Mucosa of stomach (tissue), 1 donor: ENCODE results near the gene DSCAML1.

Source experiments
- H3K27me3 ChIP-seq: one replicate; pipeline ENCODE4 v1.7.0; 2013; ENCODE audit warnings: mild to moderate bottlenecking, low read length; ENCODE audit not compliant: control insufficient read depth, insufficient read depth
- H3K36me3 ChIP-seq: one replicate; pipeline ENCODE4 v1.7.0; 2013; ENCODE audit warnings: low read length; ENCODE audit not compliant: control insufficient read depth, insufficient read depth
- H3K4me1 ChIP-seq: one replicate; pipeline ENCODE4 v1.7.0; 2013; ENCODE audit warnings: mild to moderate bottlenecking, low read length; ENCODE audit not compliant: control insufficient read depth, insufficient read depth
- H3K4me3 ChIP-seq: one replicate; pipeline ENCODE4 v1.7.0; 2013; ENCODE audit warnings: low read length
- H3K9ac ChIP-seq: one replicate; pipeline ENCODE4 v1.7.0; 2013; ENCODE audit warnings: mild to moderate bottlenecking, low read length, moderate library complexity
- H3K9me3 ChIP-seq: one replicate; pipeline ENCODE4 v1.7.0; 2013; ENCODE audit warnings: mild to moderate bottlenecking, low read length, moderate library complexity; ENCODE audit not compliant: control insufficient read depth
- donor health status: Pancreatic carcinoma.

The DSCAML1 gene

GRCh38 chr11:117828611-117829368 is 31.8 kb upstream of the DSCAML1 start:
- Histone ChIP-seq H3K9ac (no peak overlapping the region), H3K9me3 (no peaks in the 10 kb centered on the region), H3K4me1 (peaks cover 22% of the 10 kb centered on the region), H3K36me3 (no peaks in the 10 kb centered on the region), H3K27me3 (no peaks in the 10 kb centered on the region), H3K4me3 (no peak overlapping the region)

- Histone ChIP-seq H3K4me1 (peaks cover 20% of the 10 kb centered on the region), H3K36me3 (no peaks in the 10 kb centered on the region), H3K4me3 (no peak overlapping the region), H3K27me3 (no peaks in the 10 kb centered on the region), H3K9ac (no peak overlapping the region), H3K9me3 (no peaks in the 10 kb centered on the region)
These were observed 30.8 kb upstream of the DSCAML1 start for GRCh38 chr11:117827521-117828511.

GRCh38 chr11:117826832-117827231 is 29.8 kb upstream of the DSCAML1 start:
- Histone ChIP-seq H3K9ac (no peak overlapping the region), H3K9me3 (no peaks in the 10 kb centered on the region), H3K36me3 (no peaks in the 10 kb centered on the region), H3K27me3 (no peaks in the 10 kb centered on the region), H3K4me3 (no peak overlapping the region), H3K4me1 (peaks cover 18% of the 10 kb centered on the region)

DNA sequence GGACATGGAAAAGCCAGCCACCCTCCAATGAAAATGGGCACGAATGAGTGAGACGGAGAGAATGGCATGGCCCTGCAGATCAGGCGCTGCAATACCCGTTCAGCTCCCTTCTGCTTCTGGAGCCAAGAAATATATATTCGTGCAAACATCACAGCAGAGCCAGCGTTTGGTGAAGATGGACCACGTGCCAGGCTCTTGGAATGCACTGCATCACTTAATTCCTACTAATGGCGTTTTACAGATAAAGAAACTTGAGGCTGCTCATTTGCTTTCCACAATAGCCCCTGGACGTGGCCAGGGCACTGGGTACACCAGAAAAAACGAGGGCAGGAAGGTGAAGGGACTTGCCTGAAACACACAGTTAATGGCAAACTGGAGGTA is 29.2 kb upstream of the DSCAML1 start:
- Histone ChIP-seq H3K4me1 (peaks cover 18% of the 10 kb centered on the region), H3K4me3 (no peak overlapping the region), H3K9ac (no peak overlapping the region), H3K27me3 (no peaks in the 10 kb centered on the region), H3K36me3 (no peaks in the 10 kb centered on the region), H3K9me3 (no peaks in the 10 kb centered on the region)

- Histone ChIP-seq H3K4me1 (peaks cover 18% of the 10 kb centered on the region), H3K27me3 (no peaks in the 10 kb centered on the region), H3K9me3 (no peaks in the 10 kb centered on the region), H3K4me3 (no peak overlapping the region), H3K36me3 (no peaks in the 10 kb centered on the region), H3K9ac (no peak overlapping the region)
These were observed 28.6 kb upstream of the DSCAML1 start for GRCh38 chr11:117825538-117826189.

DNA sequence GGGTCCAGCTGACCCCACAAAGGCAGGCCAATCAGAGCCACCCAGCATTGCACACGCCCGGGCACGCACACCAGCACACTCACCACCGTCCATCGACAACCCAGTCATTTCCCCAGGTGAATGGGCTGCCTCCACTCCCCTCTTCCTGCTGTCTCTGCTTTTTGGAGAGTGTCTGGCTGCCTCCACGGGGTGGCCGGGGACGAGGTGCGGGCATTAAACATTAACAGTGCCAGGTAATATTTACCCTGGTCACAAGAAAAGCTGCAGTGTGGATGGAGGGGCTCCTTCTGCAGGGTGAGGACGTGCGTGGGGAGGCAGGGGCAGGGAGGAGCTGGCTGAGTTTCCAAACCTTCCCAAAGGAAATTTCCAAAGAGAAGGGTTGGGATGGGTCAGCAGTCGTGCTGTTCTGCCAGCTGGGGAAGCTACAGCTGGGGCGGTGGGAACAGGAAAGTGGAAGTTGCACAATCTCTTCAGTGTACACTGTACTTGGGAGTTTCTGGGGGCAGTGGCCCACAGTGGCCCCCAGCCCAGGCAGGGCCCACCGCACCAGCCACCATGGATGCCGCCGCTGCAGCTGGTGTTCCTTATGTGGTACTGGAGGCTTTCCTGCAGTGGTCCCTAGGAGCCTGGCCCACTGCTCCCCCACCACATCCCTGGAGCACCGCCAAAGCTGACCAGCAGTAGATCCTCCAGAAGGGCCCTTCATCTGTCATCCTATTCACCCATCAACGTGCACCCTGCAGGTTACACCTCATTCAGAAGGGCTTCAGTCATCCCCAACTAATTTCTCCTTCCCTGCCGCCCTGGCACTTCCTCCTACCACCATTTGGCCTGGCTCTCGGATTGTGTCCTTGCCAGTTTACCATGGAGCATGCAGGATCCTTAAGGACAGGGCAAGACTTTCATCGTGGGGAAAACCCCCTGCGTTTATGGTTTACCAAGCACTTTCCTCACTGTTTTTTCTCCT is 27.8 kb upstream of the DSCAML1 start, which contains the start of gene FXYD2:
Gene FXYD2, minus strand, starts transcription at position 174 of the 967 bp plus-strand sequence. Its CDS starts 66 bp downstream, at position 108.
- H3K4me3 ChIP-seq, result no peak within 1 kb of the TSS

DNA sequence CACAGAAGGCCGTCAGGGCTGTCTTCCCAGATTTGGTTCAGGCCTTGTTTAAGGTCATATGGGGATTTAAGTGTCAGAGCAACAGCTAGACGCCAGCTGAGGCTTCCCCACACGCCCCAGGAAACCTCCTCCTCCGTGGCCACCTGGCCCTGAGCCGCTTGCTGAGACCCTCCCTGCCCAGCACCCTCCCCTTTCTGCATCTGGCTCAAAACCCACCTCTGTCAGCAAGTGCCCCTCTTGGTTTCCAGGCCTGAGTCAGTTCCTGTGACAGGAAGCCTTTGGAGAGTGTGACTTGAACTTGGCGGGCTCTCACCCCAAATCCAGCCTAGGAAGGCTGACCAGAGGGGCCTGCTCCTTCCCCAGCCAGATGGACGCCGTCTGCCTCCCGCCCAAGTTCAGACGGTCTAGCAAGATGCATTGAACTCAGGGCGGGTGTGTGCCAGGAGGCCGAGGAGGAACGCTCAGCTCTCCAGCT is 27.0 kb upstream of the DSCAML1 start:
- peaks cover 17% of the 10 kb centered on the region for H3K4me1 ChIP-seq
- no peaks in the 10 kb centered on the region for H3K9me3 ChIP-seq

More for the DNA sequence above, 27.8 kb upstream of the DSCAML1 start, which contains the start of gene FXYD2:
- Histone ChIP-seq H3K9me3 (no peaks in the 10 kb centered on the region), H3K4me1 (peaks cover 18% of the 10 kb centered on the region), H3K9ac (no peak within 1 kb of the TSS), H3K36me3 (no peaks in the 10 kb centered on the region), H3K27me3 (no peaks in the 10 kb centered on the region)

DNA sequence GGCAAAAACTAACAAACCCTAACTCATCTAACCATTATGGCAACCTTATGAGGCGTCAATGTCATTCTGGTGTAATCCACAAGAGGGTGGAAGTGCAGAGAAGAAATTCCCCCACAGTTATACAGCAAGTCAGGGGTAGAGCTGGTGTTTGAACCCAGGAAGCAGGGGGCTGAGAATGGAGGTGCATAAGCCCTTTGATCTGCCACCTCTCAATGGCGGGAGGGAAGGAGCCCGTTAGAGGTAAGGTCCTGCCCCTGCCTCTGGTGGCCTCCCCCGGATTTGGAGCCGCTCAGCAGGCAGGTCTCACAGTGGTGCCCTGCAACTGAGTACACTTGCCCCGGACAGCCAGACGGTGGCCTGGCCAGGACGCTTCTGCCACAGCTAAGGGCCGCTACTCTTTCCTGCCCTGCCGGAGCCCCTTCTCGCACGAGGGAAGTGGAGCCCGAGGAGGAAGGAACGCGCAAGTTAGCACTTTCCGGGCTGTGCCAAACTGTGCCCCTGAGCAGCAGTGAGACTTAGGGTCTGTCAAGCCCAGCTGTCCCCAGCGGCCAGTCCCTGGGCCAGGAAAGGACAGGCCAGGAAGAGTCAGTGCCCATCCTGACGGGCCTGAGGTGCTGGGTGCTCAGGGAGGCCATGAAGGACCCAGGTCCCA is 26.4 kb upstream of the DSCAML1 start:
- Histone ChIP-seq H3K27me3 (no peaks in the 10 kb centered on the region), H3K4me3 (no peak overlapping the region), H3K4me1 (peaks cover 13% of the 10 kb centered on the region), H3K9me3 (no peaks in the 10 kb centered on the region), H3K36me3 (no peaks in the 10 kb centered on the region), H3K9ac (no peak overlapping the region)

More for the DNA sequence above, 27.0 kb upstream of the DSCAML1 start:
- H3K9ac ChIP-seq, result no peak overlapping the region
- H3K36me3 ChIP-seq, result no peaks in the 10 kb centered on the region
- no peak overlapping the region for H3K4me3 ChIP-seq
- no peaks in the 10 kb centered on the region for H3K27me3 ChIP-seq

- Histone ChIP-seq H3K36me3 (no peaks in the 10 kb centered on the region), H3K9ac (no peak overlapping the region), H3K27me3 (no peaks in the 10 kb centered on the region), H3K4me3 (no peak overlapping the region), H3K4me1 (peaks cover 16% of the 10 kb centered on the region), H3K9me3 (no peaks in the 10 kb centered on the region)
These were observed 25.3 kb upstream of the DSCAML1 start for GRCh38 chr11:117822074-117823033.

DNA sequence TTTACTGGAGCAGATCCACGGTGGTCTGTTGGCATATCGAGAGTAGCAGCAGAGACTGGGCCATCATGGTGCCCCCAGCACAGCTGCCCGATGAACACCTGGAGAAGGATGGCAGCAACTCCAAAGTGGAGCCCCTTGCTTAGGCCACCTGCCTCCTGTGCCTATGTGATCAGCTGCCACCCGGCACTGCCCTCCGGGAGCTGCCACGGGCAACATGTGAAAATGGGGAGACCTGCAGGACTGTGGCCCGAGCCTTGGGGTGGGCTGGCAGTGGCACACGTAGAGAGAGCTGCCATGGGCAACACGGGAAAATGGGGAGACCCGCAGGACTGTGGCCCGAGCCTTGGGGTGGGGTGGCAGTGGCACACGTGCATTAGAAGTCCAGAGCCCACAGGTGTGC is 24.4 kb upstream of the DSCAML1 start:
- Histone ChIP-seq H3K27me3 (no peaks in the 10 kb centered on the region), H3K9ac (no peak overlapping the region), H3K4me1 (peaks cover 18% of the 10 kb centered on the region), H3K36me3 (no peaks in the 10 kb centered on the region), H3K4me3 (no peak overlapping the region), H3K9me3 (no peaks in the 10 kb centered on the region)
